WERI-Rb-1 (cell line): Measurements from ENCODE around the gene PYGL.
A peak's percentile ranks its signal among the peaks of the same experiment; 100 is the strongest.
"Not testable (repeated sequence)": the region's sequence is repeated elsewhere in the genome, so short reads cannot be mapped to it uniquely, and the experiment has no call there.

Experiments used
- DNase-seq: peaks from one replicate; pipeline ENCODE4 v3.0.0-alpha.2; 2020
- H3K27ac ChIP-seq: fragments of 250-450 bp; sonication (Bioruptor Pico); 2 replicates; pipeline ENCODE4 v1.5.1; 2020; ENCODE audit warnings: mild to moderate bottlenecking, moderate library complexity
- H3K27me3 ChIP-seq: fragments of 250-450 bp; sonication (Bioruptor Pico); 2 replicates; pipeline ENCODE4 v1.5.1; 2021; ENCODE audit warnings: mild to moderate bottlenecking, low read depth, moderate library complexity; ENCODE audit not compliant: insufficient read depth, severe bottlenecking
- H3K36me3 ChIP-seq: fragments of 250-450 bp; sonication (Bioruptor Pico); 2 replicates; pipeline ENCODE4 v1.5.1; 2020; ENCODE audit warnings: mild to moderate bottlenecking, moderate library complexity
- H3K4me3 ChIP-seq: 2 replicates; pipeline ENCODE4 v1.5.1; 2011; ENCODE audit warnings: low read depth, mild to moderate bottlenecking, control low read depth, low read length
- H3K9me3 ChIP-seq: fragments of 250-450 bp; sonication (Bioruptor Pico); 2 replicates; pipeline ENCODE4 v1.5.1; 2021; ENCODE audit warnings: mild to moderate bottlenecking, moderate library complexity; ENCODE audit not compliant: severe bottlenecking
- CTCF ChIP-seq: IDR thresholded peaks from 2 replicates; pipeline ENCODE4 v1.5.1; 2011; ENCODE audit warnings: low read depth, mild to moderate bottlenecking, control low read depth, inconsistent platforms, low read length

PYGL gene

GRCh38 chr14:50943261-50943942 lies 881 bp downstream of the PYGL start:
- Histone ChIP-seq H3K27me3 (no peaks in the 10 kb centered on the region), H3K27ac (no peak overlapping the region), H3K9me3 (no peaks in the 10 kb centered on the region), H3K4me3 (peak overlapping the region; percentile 69), H3K36me3 (no peaks in the 10 kb centered on the region)
- no peak for TF ChIP-seq CTCF
- DNase-seq, result no peak

GRCh38 chr14:50941638-50942037 lies 2.6 kb downstream of the PYGL start:
- not testable (repeated sequence) for H3K9me3 ChIP-seq, DNase-seq, H3K27me3 ChIP-seq, H3K36me3 ChIP-seq, H3K4me3 ChIP-seq, H3K27ac ChIP-seq

- TF ChIP-seq CTCF, result no peak
- H3K27me3 ChIP-seq, result no peaks in the 10 kb centered on the region
- H3K36me3 ChIP-seq, result no peaks in the 10 kb centered on the region
- H3K27ac ChIP-seq, result no peak overlapping the region
- DNase-seq, result no peak
- no peaks in the 10 kb centered on the region for H3K9me3 ChIP-seq
- H3K4me3 ChIP-seq, result no peak overlapping the region
Measured at GRCh38 chr14:50941151-50941550, 3.1 kb downstream of the PYGL start.

- Histone ChIP-seq H3K27ac (no peak overlapping the region), H3K36me3 (no peaks in the 10 kb centered on the region), H3K9me3 (no peaks in the 10 kb centered on the region), H3K4me3 (no peak overlapping the region), H3K27me3 (no peaks in the 10 kb centered on the region)
- no peak for TF ChIP-seq CTCF
- no peak for DNase-seq
Measured at GRCh38 chr14:50937800-50938199, 6.5 kb downstream of the PYGL start.

GRCh38 chr14:50937325-50937724 lies 7.0 kb downstream of the PYGL start:
- H3K27ac ChIP-seq, result no peak overlapping the region
- DNase-seq, result no peak
- H3K4me3 ChIP-seq, result no peak overlapping the region
- H3K36me3 ChIP-seq, result no peaks in the 10 kb centered on the region
- H3K9me3 ChIP-seq, result no peaks in the 10 kb centered on the region
- no peaks in the 10 kb centered on the region for H3K27me3 ChIP-seq
- TF ChIP-seq CTCF, result no peak

- Histone ChIP-seq H3K9me3 (no peaks in the 10 kb centered on the region), H3K27me3 (no peaks in the 10 kb centered on the region), H3K4me3 (no peak overlapping the region), H3K36me3 (no peaks in the 10 kb centered on the region), H3K27ac (no peak overlapping the region)
- no peak for DNase-seq
- TF ChIP-seq CTCF, result no peak
Measured at GRCh38 chr14:50936882-50937281, 7.4 kb downstream of the PYGL start.
